ENCODE results near the gene C10orf67.

Gene C10orf67

DNA sequence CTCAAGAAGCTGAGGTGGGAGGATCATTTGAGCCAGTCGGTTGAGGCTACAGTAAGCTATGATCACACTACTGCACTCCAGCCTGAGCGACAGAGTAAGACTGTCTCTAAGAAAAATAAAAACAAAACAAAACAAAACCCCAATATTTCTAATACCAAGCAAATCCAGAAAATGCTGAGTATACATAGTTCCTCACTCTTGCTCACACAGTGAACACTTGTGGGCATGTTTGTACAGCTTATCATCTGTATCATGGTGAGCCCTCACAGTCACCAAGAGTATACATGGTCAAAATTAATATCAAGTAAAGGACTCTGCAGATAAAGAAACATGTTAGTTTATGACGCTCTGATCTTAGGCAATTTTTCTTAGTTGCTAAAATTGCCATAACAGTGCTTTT lies 41.5 kb upstream of the C10orf67 start:
- Histone ChIP-seq H3F3A (ENCODE audit: control insufficient read depth, insufficient read depth) (no peaks in the 10 kb centered on the region), H3K36me3 (ENCODE audit: control insufficient read depth, low read length) (no peaks in the 10 kb centered on the region), H3K4me1 (ENCODE audit: control insufficient read depth, low read length) (no peaks in the 10 kb centered on the region), H3K9me2 (replicated peaks; ENCODE audit: control insufficient read depth, low read length) (no peaks in the 10 kb centered on the region), H3K4me2 (ENCODE audit: low read length) (no peak overlapping the region), H3K27ac (ENCODE audit: low read depth, low read length) (no peak overlapping the region), H4K20me1 (ENCODE audit: control insufficient read depth, insufficient read depth, low read depth, low read length) (no peaks in the 10 kb centered on the region), H3K9me3 (ENCODE audit: control insufficient read depth, insufficient read depth, low read length) (no peaks in the 10 kb centered on the region), H3K4me3 (ENCODE audit: low read length) (no peak overlapping the region), H3K79me2 (ENCODE audit: control insufficient read depth, low read length) (no peaks in the 10 kb centered on the region), H3K27me3 (ENCODE audit: control insufficient read depth, low read length) (no peaks in the 10 kb centered on the region)
- TF ChIP-seq EZH2phosphoT487 (IDR thresholded peaks at IDR 0.05; ENCODE audit: borderline replicate concordance, low read length): no peak
- TF ChIP-seq, protein P1, sequence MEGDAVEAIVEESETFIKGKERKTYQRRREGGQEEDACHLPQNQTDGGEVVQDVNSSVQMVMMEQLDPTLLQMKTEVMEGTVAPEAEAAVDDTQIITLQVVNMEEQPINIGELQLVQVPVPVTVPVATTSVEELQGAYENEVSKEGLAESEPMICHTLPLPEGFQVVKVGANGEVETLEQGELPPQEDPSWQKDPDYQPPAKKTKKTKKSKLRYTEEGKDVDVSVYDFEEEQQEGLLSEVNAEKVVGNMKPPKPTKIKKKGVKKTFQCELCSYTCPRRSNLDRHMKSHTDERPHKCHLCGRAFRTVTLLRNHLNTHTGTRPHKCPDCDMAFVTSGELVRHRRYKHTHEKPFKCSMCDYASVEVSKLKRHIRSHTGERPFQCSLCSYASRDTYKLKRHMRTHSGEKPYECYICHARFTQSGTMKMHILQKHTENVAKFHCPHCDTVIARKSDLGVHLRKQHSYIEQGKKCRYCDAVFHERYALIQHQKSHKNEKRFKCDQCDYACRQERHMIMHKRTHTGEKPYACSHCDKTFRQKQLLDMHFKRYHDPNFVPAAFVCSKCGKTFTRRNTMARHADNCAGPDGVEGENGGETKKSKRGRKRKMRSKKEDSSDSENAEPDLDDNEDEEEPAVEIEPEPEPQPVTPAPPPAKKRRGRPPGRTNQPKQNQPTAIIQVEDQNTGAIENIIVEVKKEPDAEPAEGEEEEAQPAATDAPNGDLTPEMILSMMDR (IDR thresholded peaks at IDR 0.05; ENCODE audit: low read depth, low read length, poor library complexity, severe bottlenecking): no peak

DNA sequence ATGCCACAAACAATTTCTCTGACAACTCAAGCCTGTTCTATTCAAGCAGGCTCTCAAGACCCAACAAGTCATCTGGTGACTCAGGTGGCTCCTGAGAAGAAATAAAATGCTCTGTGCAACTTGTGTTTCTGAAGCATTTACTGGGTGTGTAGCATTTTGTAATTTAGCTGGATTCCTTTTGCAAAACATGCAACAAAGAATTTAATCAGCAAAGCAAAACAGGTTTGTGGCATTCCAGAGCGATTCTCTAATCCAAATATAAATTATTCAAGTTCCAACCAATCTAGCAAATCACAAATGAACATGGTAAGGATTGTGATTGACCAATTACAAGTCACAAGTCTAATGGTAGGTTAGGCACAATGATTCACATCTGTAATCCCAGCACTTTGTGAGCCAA lies 39.8 kb upstream of the C10orf67 start:
- Histone ChIP-seq H4K20me1 (ENCODE audit: control insufficient read depth, insufficient read depth, low read depth, low read length) (no peaks in the 10 kb centered on the region), H3K79me2 (ENCODE audit: control insufficient read depth, low read length) (no peaks in the 10 kb centered on the region), H3K4me2 (ENCODE audit: low read length) (no peak overlapping the region), H3F3A (ENCODE audit: control insufficient read depth, insufficient read depth) (no peaks in the 10 kb centered on the region), H3K4me1 (ENCODE audit: control insufficient read depth, low read length) (no peaks in the 10 kb centered on the region), H3K9me2 (replicated peaks; ENCODE audit: control insufficient read depth, low read length) (no peaks in the 10 kb centered on the region), H3K4me3 (ENCODE audit: low read length) (no peak overlapping the region), H3K9me3 (ENCODE audit: control insufficient read depth, insufficient read depth, low read length) (no peaks in the 10 kb centered on the region), H3K27ac (ENCODE audit: low read depth, low read length) (no peak overlapping the region), H3K27me3 (ENCODE audit: control insufficient read depth, low read length) (no peaks in the 10 kb centered on the region), H3K36me3 (ENCODE audit: control insufficient read depth, low read length) (no peaks in the 10 kb centered on the region)
- TF ChIP-seq, protein P1 (IDR thresholded peaks at IDR 0.05; ENCODE audit: low read depth, low read length, poor library complexity, severe bottlenecking): no peak
- TF ChIP-seq EZH2phosphoT487 (IDR thresholded peaks at IDR 0.05; ENCODE audit: borderline replicate concordance, low read length): no peak

DNA sequence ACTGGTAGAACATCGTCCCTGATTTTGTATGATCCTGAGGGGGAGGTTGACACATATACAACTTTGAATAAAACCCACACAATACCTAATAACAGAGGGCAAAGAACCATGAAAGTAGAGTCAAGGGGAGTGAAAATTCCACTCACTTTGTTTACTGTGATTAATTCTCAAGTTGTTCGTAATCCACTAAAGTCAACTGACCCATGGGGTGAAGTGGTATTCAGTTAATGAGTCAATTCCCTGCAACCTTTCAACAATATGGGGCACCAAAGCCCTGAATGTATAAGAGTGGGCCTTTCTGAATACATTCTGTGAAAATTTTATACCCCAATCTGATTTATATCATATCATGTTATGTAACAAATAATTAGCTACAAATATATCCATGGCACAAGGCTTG lies 39.0 kb upstream of the C10orf67 start:
- TF ChIP-seq EZH2phosphoT487 (IDR thresholded peaks at IDR 0.05; ENCODE audit: borderline replicate concordance, low read length): no peak
- TF ChIP-seq, protein P1 (IDR thresholded peaks at IDR 0.05; ENCODE audit: low read depth, low read length, poor library complexity, severe bottlenecking): no peak
- no peaks in the 10 kb centered on the region for H4K20me1 ChIP-seq (ENCODE audit: control insufficient read depth, insufficient read depth, low read depth, low read length)

More for the DNA sequence above, 39.0 kb upstream of the C10orf67 start:
- Histone ChIP-seq H3K27me3 (ENCODE audit: control insufficient read depth, low read length) (no peaks in the 10 kb centered on the region), H3K9me3 (ENCODE audit: control insufficient read depth, insufficient read depth, low read length) (no peaks in the 10 kb centered on the region), H3K4me2 (ENCODE audit: low read length) (no peak overlapping the region), H3K36me3 (ENCODE audit: control insufficient read depth, low read length) (no peaks in the 10 kb centered on the region), H3K79me2 (ENCODE audit: control insufficient read depth, low read length) (no peaks in the 10 kb centered on the region), H3F3A (ENCODE audit: control insufficient read depth, insufficient read depth) (no peaks in the 10 kb centered on the region), H3K4me3 (ENCODE audit: low read length) (no peak overlapping the region), H3K4me1 (ENCODE audit: control insufficient read depth, low read length) (no peaks in the 10 kb centered on the region), H3K9me2 (replicated peaks; ENCODE audit: control insufficient read depth, low read length) (no peaks in the 10 kb centered on the region), H3K27ac (ENCODE audit: low read depth, low read length) (no peak overlapping the region)
